ENCODE data around the gene PIP5K1A. TPM values are rescaled to one million over a fixed set of nuclear protein-coding genes. Genes with fewer than 3 reads are reported as not detected.
A peak's percentile ranks its signal among the peaks of the same experiment; 100 is the strongest.

Gene PIP5K1A, protein sequence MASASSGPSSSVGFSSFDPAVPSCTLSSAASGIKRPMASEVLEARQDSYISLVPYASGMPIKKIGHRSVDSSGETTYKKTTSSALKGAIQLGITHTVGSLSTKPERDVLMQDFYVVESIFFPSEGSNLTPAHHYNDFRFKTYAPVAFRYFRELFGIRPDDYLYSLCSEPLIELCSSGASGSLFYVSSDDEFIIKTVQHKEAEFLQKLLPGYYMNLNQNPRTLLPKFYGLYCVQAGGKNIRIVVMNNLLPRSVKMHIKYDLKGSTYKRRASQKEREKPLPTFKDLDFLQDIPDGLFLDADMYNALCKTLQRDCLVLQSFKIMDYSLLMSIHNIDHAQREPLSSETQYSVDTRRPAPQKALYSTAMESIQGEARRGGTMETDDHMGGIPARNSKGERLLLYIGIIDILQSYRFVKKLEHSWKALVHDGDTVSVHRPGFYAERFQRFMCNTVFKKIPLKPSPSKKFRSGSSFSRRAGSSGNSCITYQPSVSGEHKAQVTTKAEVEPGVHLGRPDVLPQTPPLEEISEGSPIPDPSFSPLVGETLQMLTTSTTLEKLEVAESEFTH
- total RNA-seq (10 to 100 TPM; 64.0 to 67.6 TPM), polyA plus RNA-seq (10 to 100 TPM; 16.5 to 22.7 TPM)
- long read RNA-seq, donor 1, partial matches to known transcripts, result 3 of 7 reads
- long read RNA-seq, donor 1, other reads (novel, unspliced or antisense), result 3 of 7 reads
- long read RNA-seq, donor 2, partial matches to known transcripts, result 3 of 14 reads
- long read RNA-seq, donor 2, other reads (novel, unspliced or antisense), result 6 of 14 reads

DNA sequence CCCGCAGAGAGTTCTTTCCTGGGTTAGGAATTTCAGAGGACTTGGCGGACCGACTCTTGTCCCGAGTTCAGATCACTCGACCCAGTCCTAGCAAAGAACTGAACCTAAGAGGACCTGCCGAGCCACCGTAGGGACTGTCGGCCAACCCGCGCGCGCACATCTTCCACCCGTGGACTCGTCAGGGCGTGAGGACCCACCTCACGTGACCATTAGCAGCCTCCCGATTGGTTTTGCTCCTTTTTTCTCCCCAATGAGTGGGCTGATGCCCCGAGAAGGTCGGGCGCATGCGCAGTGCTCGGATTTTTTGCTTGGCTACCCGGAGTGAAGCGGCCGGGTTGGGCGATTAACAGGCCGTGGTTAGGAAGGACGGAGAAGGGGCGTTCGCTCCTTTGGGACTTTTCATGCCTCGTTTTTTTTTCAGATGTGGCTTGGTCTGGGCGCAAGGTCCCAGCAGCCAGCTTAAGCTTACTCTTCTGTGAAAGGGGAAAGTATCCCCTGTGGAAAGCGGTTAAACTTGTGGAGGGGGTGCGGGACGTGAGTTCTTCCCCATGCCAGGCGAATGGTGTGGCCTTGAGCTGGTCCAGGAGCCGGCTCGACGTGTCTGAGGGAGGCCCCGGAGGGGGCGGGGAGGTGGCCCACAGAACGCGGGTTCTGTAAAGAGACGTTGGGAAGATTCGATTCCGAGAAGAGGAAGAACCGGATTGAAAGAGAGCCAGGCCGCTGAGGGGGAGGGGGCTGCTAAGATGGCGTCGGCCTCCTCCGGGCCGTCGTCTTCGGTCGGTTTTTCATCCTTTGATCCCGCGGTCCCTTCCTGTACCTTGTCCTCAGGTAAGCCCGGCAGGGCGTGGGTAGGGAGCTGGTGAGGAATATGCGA lies at the start of gene PIP5K1A:
PIP5K1A (plus strand) TSS at position 299 of the 874 bp plus-strand sequence; CDS start at position 744, 445 bp downstream.
- H3K4me3 ChIP-seq (ENCODE audit: low read length in 2 of 2), result peak within 1 kb of the TSS; percentile 69 to 72
- WGBS, 2 donors, result 0 to 1% methylated on average over 60 of the region's 60 CpGs
- intact Hi-C loops (cut with DNase I), result loop anchor here in 1 of 2 donors (5.0 to 10.0 kb wide), 2 partner anchors 54 to 146 kb away; partner anchors contain the start of genes PSMD4 and RFX5
- peak; percentile 97 for ATAC-seq (ENCODE audit: low FRiP score)
- H3K27ac ChIP-seq (ENCODE audit: low read depth in 1 of 2, low read length in 2 of 2), result peak within 1 kb of the TSS; percentile 14 to 81
- DNase-seq, result peak; percentile 100
- H3K4me1 ChIP-seq (ENCODE audit: control insufficient read depth in 1 of 2, insufficient read depth in 2 of 2, low read length in 2 of 2), result peaks cover 0 to 2% of the 10 kb centered on the region in 2 donors
- no peaks in the 10 kb centered on the region for H3K9me3 ChIP-seq (ENCODE audit: control insufficient read depth, low read length)
- no peaks in the 10 kb centered on the region for H3K27me3 ChIP-seq (ENCODE audit: control insufficient read depth in 1 of 2, insufficient read depth in 2 of 2, low read length in 1 of 2)
- peaks cover 0 to 4% of the 10 kb centered on the region in 2 donors for H3K36me3 ChIP-seq (ENCODE audit: control insufficient read depth in 1 of 2, insufficient read depth in 2 of 2, low read length in 1 of 2)

DNA sequence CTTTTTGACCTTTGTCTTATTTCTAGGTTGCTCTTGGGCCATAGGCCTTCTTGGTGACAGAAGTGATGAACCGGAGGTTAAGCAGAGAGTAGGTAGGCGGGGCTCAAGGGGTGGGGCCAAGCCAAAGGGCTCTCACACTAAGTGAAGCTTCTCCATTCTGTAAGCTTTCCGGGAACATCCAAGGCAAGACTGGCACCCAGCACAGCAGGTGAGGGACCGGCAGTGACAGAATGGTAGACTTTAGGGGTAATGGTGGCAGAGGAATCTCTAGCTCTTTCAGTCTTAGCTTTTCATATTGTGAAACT lies 41.9 kb upstream of the PIP5K1A start, which contains the start of gene TNFAIP8L2:
TNFAIP8L2 (plus strand) TSS at position 135 of the 305 bp plus-strand sequence. CDS start 2,049 bp downstream, outside the sequence.
- ATAC-seq (ENCODE audit: low FRiP score) (peak; percentile 55), DNase-seq (peak; percentile 76 to 84)
- intact Hi-C loops (cut with DNase I), result loop anchor here (2.0 to 5.0 kb wide), 3 partner anchors 58 to 132 kb away; no protein-coding TSS in a partner anchor

DNA sequence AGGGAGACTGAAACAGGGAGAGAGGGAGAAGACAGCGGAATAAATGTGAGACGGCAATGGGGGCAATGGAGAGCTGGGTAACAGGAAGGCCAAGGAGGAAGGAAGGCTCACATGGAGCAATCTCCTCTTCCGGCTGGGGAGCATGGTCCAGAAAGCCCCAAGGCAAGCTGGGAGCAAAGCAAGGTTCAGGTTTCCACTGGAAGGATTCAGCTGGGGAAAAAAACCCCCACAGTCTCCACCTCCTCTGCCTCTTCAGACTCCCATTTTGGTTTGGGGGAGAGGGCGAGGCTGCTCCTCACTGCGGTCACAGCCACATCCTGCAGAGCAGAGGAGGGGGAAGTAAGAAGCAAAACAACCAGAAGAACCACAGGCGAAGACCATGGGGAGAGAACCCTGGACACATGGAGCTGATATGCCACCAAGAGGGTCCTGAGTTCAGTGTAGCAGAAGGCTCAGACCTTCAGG lies 41.3 kb upstream of the PIP5K1A start:
- intact Hi-C loops (cut with DNase I), result loop anchor here (2.0 to 5.0 kb wide), 3 partner anchors 58 to 132 kb away; no protein-coding TSS in a partner anchor
- H3K36me3 ChIP-seq (ENCODE audit: control insufficient read depth in 1 of 2, insufficient read depth in 2 of 2, low read length in 1 of 2), result peaks cover 0 to 1% of the 10 kb centered on the region in 2 donors
- no peaks in the 10 kb centered on the region for H3K27me3 ChIP-seq (ENCODE audit: control insufficient read depth in 1 of 2, insufficient read depth in 2 of 2, low read length in 1 of 2)
- peak; percentile 50 to 58 for DNase-seq
- no peak overlapping the region for H3K27ac ChIP-seq (ENCODE audit: low read depth in 1 of 2, low read length in 2 of 2)
- ATAC-seq (ENCODE audit: low FRiP score), result no peak
- H3K9me3 ChIP-seq (ENCODE audit: control insufficient read depth, low read length), result no peaks in the 10 kb centered on the region
- 88 to 89% methylated on average over 6 of the region's 6 CpGs for WGBS, 2 donors
- H3K4me3 ChIP-seq (ENCODE audit: low read length in 2 of 2), result no peak overlapping the region
- no peaks in the 10 kb centered on the region for H3K4me1 ChIP-seq (ENCODE audit: control insufficient read depth in 1 of 2, insufficient read depth in 2 of 2, low read length in 2 of 2)

More for the DNA sequence above, 41.9 kb upstream of the PIP5K1A start, which contains the start of gene TNFAIP8L2:
- Histone ChIP-seq H3K4me3 (ENCODE audit: low read length in 2 of 2) (no peak within 1 kb of the TSS), H3K9me3 (ENCODE audit: control insufficient read depth, low read length) (no peaks in the 10 kb centered on the region), H3K4me1 (ENCODE audit: control insufficient read depth in 1 of 2, insufficient read depth in 2 of 2, low read length in 2 of 2) (no peaks in the 10 kb centered on the region), H3K36me3 (ENCODE audit: control insufficient read depth in 1 of 2, insufficient read depth in 2 of 2, low read length in 1 of 2) (no peaks in the 10 kb centered on the region), H3K27ac (ENCODE audit: low read depth in 1 of 2, low read length in 2 of 2) (no peak within 1 kb of the TSS), H3K27me3 (ENCODE audit: control insufficient read depth in 1 of 2, insufficient read depth in 2 of 2, low read length in 1 of 2) (no peaks in the 10 kb centered on the region)
- WGBS, 2 donors, result 72 to 74% methylated on average over 4 of the region's 4 CpGs

DNA sequence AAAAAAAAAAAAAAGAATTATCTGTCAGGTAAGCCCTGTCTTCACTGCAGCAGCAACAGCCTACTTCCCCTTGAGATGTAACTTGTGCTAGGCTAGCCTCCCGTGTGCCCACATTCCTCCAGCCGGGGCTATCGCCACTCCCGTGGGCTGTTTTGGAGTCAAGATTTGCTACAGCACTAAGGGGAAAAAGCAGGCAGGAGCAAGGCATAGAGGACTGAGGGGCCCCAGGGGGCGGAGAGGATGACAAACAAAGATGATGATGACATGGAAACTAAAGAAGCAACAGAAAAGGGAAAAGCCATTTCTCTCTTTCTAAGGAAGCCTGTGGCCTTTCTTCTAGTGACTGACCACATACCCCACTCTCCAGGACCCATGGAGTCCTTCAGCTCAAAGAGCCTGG lies 40.0 kb upstream of the PIP5K1A start:
- no peaks in the 10 kb centered on the region for H3K27me3 ChIP-seq (ENCODE audit: control insufficient read depth in 1 of 2, insufficient read depth in 2 of 2, low read length in 1 of 2)
- ATAC-seq (ENCODE audit: low FRiP score) (no peak), DNase-seq (peak in 1 of 2 donors; percentile 21)
- peaks cover 0 to 1% of the 10 kb centered on the region in 2 donors for H3K36me3 ChIP-seq (ENCODE audit: control insufficient read depth in 1 of 2, insufficient read depth in 2 of 2, low read length in 1 of 2)
- H3K27ac ChIP-seq (ENCODE audit: low read depth in 1 of 2, low read length in 2 of 2), result no peak overlapping the region
- H3K4me1 ChIP-seq (ENCODE audit: control insufficient read depth in 1 of 2, insufficient read depth in 2 of 2, low read length in 2 of 2), result no peaks in the 10 kb centered on the region
- H3K9me3 ChIP-seq (ENCODE audit: control insufficient read depth, low read length), result no peaks in the 10 kb centered on the region
- WGBS, 2 donors, result 81 to 82% methylated on average over 5 of the region's 5 CpGs
- intact Hi-C loops (cut with DNase I), result loop anchor here in 1 of 2 donors (5.0 kb wide), 1 partner anchor 61 kb away; no protein-coding TSS in a partner anchor
- H3K4me3 ChIP-seq (ENCODE audit: low read length in 2 of 2), result no peak overlapping the region

DNA sequence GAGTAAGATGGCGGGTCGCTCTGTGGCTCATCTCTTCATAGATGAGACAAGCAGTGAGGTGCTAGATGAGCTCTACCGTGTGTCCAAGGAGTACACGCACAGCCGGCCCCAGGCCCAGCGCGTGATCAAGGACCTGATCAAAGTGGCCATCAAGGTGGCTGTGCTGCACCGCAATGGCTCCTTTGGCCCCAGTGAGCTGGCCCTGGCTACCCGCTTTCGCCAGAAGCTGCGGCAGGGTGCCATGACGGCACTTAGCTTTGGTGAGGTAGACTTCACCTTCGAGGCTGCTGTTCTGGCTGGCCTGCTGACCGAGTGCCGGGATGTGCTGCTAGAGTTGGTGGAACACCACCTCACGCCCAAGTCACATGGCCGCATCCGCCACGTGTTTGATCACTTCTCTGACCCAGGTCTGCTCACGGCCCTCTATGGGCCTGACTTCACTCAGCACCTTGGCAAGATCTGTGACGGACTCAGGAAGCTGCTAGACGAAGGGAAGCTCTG lies 39.6 kb upstream of the PIP5K1A start:
- ATAC-seq (ENCODE audit: low FRiP score) (no peak), DNase-seq (peak in 1 of 2 donors; percentile 70)
- intact Hi-C loops (cut with DNase I), result loop anchor here in 1 of 2 donors (5.0 kb wide), 1 partner anchor 62 kb away; no protein-coding TSS in a partner anchor
- Histone ChIP-seq H3K4me1 (ENCODE audit: control insufficient read depth in 1 of 2, insufficient read depth in 2 of 2, low read length in 2 of 2) (no peaks in the 10 kb centered on the region), H3K36me3 (ENCODE audit: control insufficient read depth in 1 of 2, insufficient read depth in 2 of 2, low read length in 1 of 2) (peaks cover 0 to 1% of the 10 kb centered on the region in 2 donors), H3K4me3 (ENCODE audit: low read length in 2 of 2) (no peak overlapping the region), H3K27me3 (ENCODE audit: control insufficient read depth in 1 of 2, insufficient read depth in 2 of 2, low read length in 1 of 2) (no peaks in the 10 kb centered on the region), H3K9me3 (ENCODE audit: control insufficient read depth, low read length) (no peaks in the 10 kb centered on the region), H3K27ac (ENCODE audit: low read depth in 1 of 2, low read length in 2 of 2) (no peak overlapping the region)
- WGBS, 2 donors, result 87% methylated on average over 22 of the region's 22 CpGs

DNA sequence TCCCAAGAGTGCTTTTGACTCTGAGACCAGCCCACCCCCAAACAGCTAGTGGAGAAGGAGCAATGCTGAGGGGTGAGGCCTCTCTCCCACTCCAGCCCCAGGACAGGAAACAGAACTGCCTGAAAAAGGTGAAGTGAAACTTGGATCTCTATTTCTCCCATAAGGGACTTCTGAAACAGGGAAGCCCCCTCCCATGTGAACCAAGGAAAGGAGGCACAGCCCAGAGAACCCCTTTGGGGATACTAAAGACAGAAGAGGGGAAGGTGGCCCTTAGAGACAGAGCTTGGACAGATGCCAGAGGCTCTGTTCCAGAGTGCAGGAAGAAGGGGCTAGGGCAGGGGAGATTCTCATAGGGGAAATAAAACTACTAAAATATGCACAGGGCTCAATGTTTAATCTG lies 39.0 kb upstream of the PIP5K1A start:
- Histone ChIP-seq H3K4me3 (ENCODE audit: low read length in 2 of 2) (no peak overlapping the region), H3K36me3 (ENCODE audit: control insufficient read depth in 1 of 2, insufficient read depth in 2 of 2, low read length in 1 of 2) (peaks cover 0 to 1% of the 10 kb centered on the region in 2 donors), H3K4me1 (ENCODE audit: control insufficient read depth in 1 of 2, insufficient read depth in 2 of 2, low read length in 2 of 2) (no peaks in the 10 kb centered on the region)

DNA sequence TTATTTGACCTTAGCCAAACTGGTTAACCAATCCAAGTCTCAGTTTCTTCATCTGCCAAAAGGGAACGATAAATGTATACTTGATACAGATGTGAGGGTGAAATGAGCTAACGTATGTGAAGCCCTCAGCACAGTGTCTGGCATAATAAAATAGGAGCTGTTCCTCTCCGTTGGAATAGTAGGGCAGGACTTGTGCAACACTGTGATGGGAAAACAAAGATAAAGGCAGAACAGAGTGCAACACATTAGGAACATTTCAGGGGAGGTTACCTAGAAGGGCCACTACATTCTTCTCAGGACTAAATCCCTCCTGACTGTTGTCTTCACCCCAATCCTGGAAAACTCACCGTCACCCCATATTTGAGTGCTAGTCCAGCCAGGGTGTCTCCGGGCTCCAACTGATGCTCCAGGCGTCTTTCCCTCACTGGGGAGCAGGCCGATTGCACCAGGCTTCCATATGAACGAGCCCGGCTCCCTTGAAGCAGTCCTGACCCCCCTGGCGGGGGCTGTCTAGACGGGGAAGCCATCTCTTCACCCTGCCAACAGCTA lies 33.5 kb upstream of the PIP5K1A start:
- peaks cover 0 to 1% of the 10 kb centered on the region in 2 donors for H3K36me3 ChIP-seq (ENCODE audit: control insufficient read depth in 1 of 2, insufficient read depth in 2 of 2, low read length in 1 of 2)
- intact Hi-C loops (cut with DNase I), result no loop called here
- no peaks in the 10 kb centered on the region for H3K9me3 ChIP-seq (ENCODE audit: control insufficient read depth, low read length)
- peak overlapping the region; percentile 30 to 75 for H3K27ac ChIP-seq (ENCODE audit: low read depth in 1 of 2, low read length in 2 of 2)
- no peaks in the 10 kb centered on the region for H3K27me3 ChIP-seq (ENCODE audit: control insufficient read depth in 1 of 2, insufficient read depth in 2 of 2, low read length in 1 of 2)
- peak in 1 of 2 donors; percentile 55 for DNase-seq
- H3K4me1 ChIP-seq (ENCODE audit: control insufficient read depth in 1 of 2, insufficient read depth in 2 of 2, low read length in 2 of 2), result no peaks in the 10 kb centered on the region
- peak overlapping the region; percentile 49 to 60 for H3K4me3 ChIP-seq (ENCODE audit: low read length in 2 of 2)
- peak; percentile 54 for ATAC-seq (ENCODE audit: low FRiP score)
- WGBS, 2 donors, result 5 to 7% methylated on average over 11 of the region's 11 CpGs

More for the DNA sequence above, 39.0 kb upstream of the PIP5K1A start:
- no peaks in the 10 kb centered on the region for H3K9me3 ChIP-seq (ENCODE audit: control insufficient read depth, low read length)
- no peaks in the 10 kb centered on the region for H3K27me3 ChIP-seq (ENCODE audit: control insufficient read depth in 1 of 2, insufficient read depth in 2 of 2, low read length in 1 of 2)
- DNase-seq (peak in 1 of 2 donors; percentile 11), ATAC-seq (ENCODE audit: low FRiP score) (no peak)
- H3K27ac ChIP-seq (ENCODE audit: low read depth in 1 of 2, low read length in 2 of 2), result no peak overlapping the region
- intact Hi-C loops (cut with DNase I), result loop anchor here in 1 of 2 donors (5.0 kb wide), 1 partner anchor 62 kb away; no protein-coding TSS in a partner anchor

Data from aorta (tissue), 5 donors.